Activated naive CD8-positive, alpha-beta T cell treated with anti-CD3 and anti-CD28 coated beads, Interleukin-2, amount 10 ng/mL, durations not matched to agents 7 days and 5 days (primary cell): ENCODE measurements around the gene RBPMS2. TPM values are rescaled to one million over a fixed set of nuclear protein-coding genes. Genes with fewer than 3 reads are reported as not detected.

Experiments
- ATAC-seq: fragments of 150-1000 bp; cut with Tn5 transposase; one replicate; pipeline ENCODE4 v1.10.0; 2021; ENCODE audit warnings: low read depth, moderate library complexity
- POLR2A ChIA-PET: fragments of 350-600 bp; sonication (Branson Sonifier 250); formaldehyde crosslinking; loops from one replicate; lab custom pipeline; 2021; ENCODE audit warnings: antibody characterized with exemption; lab: Charles Lee
- DNase-seq: peaks from one replicate; pipeline ENCODE4 v3.0.0; 2021
- H3K27ac Mint-ChIP-seq: one replicate; pipeline ENCODE4 v1.8.0; 2022; ENCODE audit warnings: mild to moderate bottlenecking, mixed read lengths
- H3K27me3 Mint-ChIP-seq: one replicate; pipeline ENCODE4 v1.8.0; 2022; ENCODE audit warnings: mild to moderate bottlenecking, moderate library complexity, mixed read lengths
- H3K36me3 Mint-ChIP-seq: one replicate; pipeline ENCODE4 v1.8.0; 2021; ENCODE audit warnings: mild to moderate bottlenecking, mixed read lengths
- H3K4me1 Mint-ChIP-seq: one replicate; pipeline ENCODE4 v1.8.0; 2021; ENCODE audit warnings: mixed read lengths
- H3K4me3 Mint-ChIP-seq: one replicate; pipeline ENCODE4 v1.8.0; 2022; ENCODE audit warnings: mild to moderate bottlenecking, moderate library complexity, mixed read lengths
- H3K9me3 Mint-ChIP-seq: one replicate; pipeline ENCODE4 v1.8.0; 2021; ENCODE audit warnings: mixed read lengths
- microRNA-seq: library from miRNA; unstranded; fragments of <30 nt; microRNA quantifications from one replicate; pipeline ENCODE4 v1.2.0, GENCODE V29; 2022
- total RNA-seq, 2 experiments: library from RNA; stranded (reverse); gene quantifications; one replicate each; pipeline ENCODE4 v1.2.3, GENCODE V29; 2021

Gene RBPMS2
- total RNA-seq, 2 experiments from 2014 or later, result not detected

GRCh38 chr15:64698823-64699222 is 76.6 kb downstream of the RBPMS2 start:
- no peak for ATAC-seq
- POLR2A ChIA-PET, result interaction anchor here (0.6 kb wide), 1 partner anchor 24 kb away, joined by 4 read pairs; no protein-coding TSS in a partner anchor
- no peak overlapping the region for H3K4me3 Mint-ChIP-seq
- H3K9me3 Mint-ChIP-seq, result no peaks in the 10 kb centered on the region
- H3K4me1 Mint-ChIP-seq, result peaks cover 56% of the 10 kb centered on the region
- H3K36me3 Mint-ChIP-seq, result peaks cover 24% of the 10 kb centered on the region
- no peak overlapping the region for H3K27ac Mint-ChIP-seq
- H3K27me3 Mint-ChIP-seq, result no peaks in the 10 kb centered on the region
- DNase-seq, result no peak

- Mint-ChIP-seq H3K36me3 (peaks cover 25% of the 10 kb centered on the region), H3K4me1 (peaks cover 50% of the 10 kb centered on the region), H3K27ac (no peak overlapping the region), H3K4me3 (no peak overlapping the region), H3K9me3 (no peaks in the 10 kb centered on the region), H3K27me3 (no peaks in the 10 kb centered on the region)
- ATAC-seq, result no peak
- no peak for DNase-seq
- POLR2A ChIA-PET, result interaction anchor here (0.5 to 0.6 kb wide), 3 partner anchors 9 to 484 kb away, joined by 3 to 5 read pairs (median 5); no protein-coding TSS in a partner anchor
Observed at GRCh38 chr15:64697911-64698369, 77.4 kb downstream of the RBPMS2 start.

DNA sequence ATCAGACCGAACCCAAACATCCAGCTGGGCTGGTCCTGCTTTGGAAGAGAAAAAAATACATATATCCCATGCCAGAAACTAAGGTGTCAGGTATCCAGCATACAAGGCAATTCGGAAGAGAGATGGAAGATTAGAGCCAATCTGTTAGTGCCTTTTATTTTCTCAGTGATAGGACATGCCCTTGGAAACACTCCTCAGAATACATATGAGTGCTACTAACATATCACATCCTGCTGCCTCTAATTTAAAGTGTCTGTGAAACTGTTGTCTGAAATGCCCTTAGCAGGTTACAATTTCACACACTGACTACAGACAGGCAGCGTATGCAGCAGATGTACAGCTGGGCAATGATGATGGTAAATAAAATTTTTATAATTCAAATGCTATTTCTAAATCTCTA is 78.9 kb downstream of the RBPMS2 start:
- Mint-ChIP-seq H3K36me3 (peaks cover 28% of the 10 kb centered on the region), H3K27me3 (no peaks in the 10 kb centered on the region), H3K9me3 (no peaks in the 10 kb centered on the region), H3K4me3 (no peak overlapping the region), H3K4me1 (peaks cover 41% of the 10 kb centered on the region), H3K27ac (no peak overlapping the region)
- DNase-seq, result no peak
- POLR2A ChIA-PET, result interaction anchor here (0.5 kb wide), 1 partner anchor 14 kb away, joined by 3 read pairs; no protein-coding TSS in a partner anchor
- no peak for ATAC-seq

- DNase-seq (no peak), ATAC-seq (no peak)
- H3K4me1 Mint-ChIP-seq, result peaks cover 33% of the 10 kb centered on the region
- no peaks in the 10 kb centered on the region for H3K27me3 Mint-ChIP-seq
- H3K4me3 Mint-ChIP-seq, result no peak overlapping the region
- no peak overlapping the region for H3K27ac Mint-ChIP-seq
- H3K9me3 Mint-ChIP-seq, result no peaks in the 10 kb centered on the region
- POLR2A ChIA-PET, result no interaction called here
- peaks cover 26% of the 10 kb centered on the region for H3K36me3 Mint-ChIP-seq
Observed at GRCh38 chr15:64695561-64695992, 79.8 kb downstream of the RBPMS2 start.

GRCh38 chr15:64694816-64695215 is 80.6 kb downstream of the RBPMS2 start:
- ATAC-seq, result no peak

DNA sequence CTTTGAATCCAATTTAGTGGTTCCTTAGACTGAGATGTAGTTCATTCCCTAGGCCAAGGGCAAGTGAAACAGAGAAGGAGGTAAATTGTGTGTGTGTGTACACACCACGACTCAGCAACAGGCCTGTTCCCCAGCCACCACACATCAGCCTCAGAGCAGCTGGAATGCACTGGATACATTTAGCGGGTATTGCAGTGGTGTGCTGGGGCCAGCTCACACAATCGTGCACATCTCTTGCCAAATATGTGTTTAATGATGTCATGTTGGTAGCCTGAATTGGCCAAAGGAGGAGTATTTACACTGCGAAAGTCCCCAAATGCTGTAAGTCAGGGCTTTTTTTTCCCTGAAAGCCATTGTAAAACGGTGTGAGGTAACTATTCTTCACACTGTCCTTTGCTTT is 82.3 kb downstream of the RBPMS2 start:
- H3K9me3 Mint-ChIP-seq, result no peaks in the 10 kb centered on the region
- H3K4me3 Mint-ChIP-seq, result no peak overlapping the region
- H3K36me3 Mint-ChIP-seq, result peaks cover 20% of the 10 kb centered on the region
- ATAC-seq, result no peak
- no peaks in the 10 kb centered on the region for H3K27me3 Mint-ChIP-seq
- no peak overlapping the region for H3K27ac Mint-ChIP-seq
- no peak for DNase-seq
- peaks cover 13% of the 10 kb centered on the region for H3K4me1 Mint-ChIP-seq
- POLR2A ChIA-PET, result no interaction called here

More at GRCh38 chr15:64694816-64695215, 80.6 kb downstream of the RBPMS2 start:
- Mint-ChIP-seq H3K27me3 (no peaks in the 10 kb centered on the region), H3K27ac (no peak overlapping the region), H3K9me3 (no peaks in the 10 kb centered on the region), H3K4me3 (no peak overlapping the region), H3K4me1 (peaks cover 26% of the 10 kb centered on the region), H3K36me3 (peaks cover 22% of the 10 kb centered on the region)
- POLR2A ChIA-PET, result no interaction called here
- DNase-seq, result no peak

DNA sequence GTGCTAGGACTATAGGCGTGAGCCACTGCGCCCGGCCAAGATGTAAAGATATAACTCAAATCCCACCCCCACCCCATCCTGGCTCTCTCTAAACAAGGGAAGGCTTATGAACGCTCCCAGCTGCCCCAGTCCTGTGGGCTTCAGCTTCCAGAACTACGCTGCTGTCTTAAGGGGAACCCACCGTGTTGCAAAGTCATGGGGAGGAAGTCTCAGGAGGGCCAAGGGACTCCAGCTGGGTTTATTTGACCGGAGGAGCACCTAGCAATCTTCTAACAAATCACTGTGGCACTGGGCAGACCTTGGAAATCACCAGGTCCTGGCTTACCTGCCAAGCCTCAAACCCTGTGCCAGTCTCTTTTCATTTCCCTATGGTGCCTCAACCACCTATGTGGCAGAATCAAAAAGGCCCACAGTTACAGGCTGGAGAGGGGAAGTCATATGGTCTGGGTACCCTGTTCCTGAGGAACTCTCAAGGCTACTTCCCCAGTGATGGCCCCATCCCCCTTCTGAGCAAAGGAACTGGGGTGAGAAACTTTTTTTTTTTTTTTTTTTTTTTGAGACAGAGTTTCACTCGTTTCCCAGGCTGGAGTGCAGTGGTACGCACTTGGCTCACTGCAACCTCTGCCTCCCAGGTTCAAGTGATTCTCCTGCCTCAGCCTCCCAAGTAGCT is 83.4 kb downstream of the RBPMS2 start:
- no peak for ATAC-seq
- no peaks in the 10 kb centered on the region for H3K27me3 Mint-ChIP-seq
- no peak for DNase-seq
- H3K9me3 Mint-ChIP-seq, result no peaks in the 10 kb centered on the region
- peaks cover 8% of the 10 kb centered on the region for H3K4me1 Mint-ChIP-seq
- no peak overlapping the region for H3K27ac Mint-ChIP-seq
- peaks cover 22% of the 10 kb centered on the region for H3K36me3 Mint-ChIP-seq
- no peak overlapping the region for H3K4me3 Mint-ChIP-seq
- POLR2A ChIA-PET, result interaction anchor here (0.6 to 0.7 kb wide), 4 partner anchors 15 to 1298 kb away, joined by 4 to 6 read pairs (median 5); no protein-coding TSS in a partner anchor

DNA sequence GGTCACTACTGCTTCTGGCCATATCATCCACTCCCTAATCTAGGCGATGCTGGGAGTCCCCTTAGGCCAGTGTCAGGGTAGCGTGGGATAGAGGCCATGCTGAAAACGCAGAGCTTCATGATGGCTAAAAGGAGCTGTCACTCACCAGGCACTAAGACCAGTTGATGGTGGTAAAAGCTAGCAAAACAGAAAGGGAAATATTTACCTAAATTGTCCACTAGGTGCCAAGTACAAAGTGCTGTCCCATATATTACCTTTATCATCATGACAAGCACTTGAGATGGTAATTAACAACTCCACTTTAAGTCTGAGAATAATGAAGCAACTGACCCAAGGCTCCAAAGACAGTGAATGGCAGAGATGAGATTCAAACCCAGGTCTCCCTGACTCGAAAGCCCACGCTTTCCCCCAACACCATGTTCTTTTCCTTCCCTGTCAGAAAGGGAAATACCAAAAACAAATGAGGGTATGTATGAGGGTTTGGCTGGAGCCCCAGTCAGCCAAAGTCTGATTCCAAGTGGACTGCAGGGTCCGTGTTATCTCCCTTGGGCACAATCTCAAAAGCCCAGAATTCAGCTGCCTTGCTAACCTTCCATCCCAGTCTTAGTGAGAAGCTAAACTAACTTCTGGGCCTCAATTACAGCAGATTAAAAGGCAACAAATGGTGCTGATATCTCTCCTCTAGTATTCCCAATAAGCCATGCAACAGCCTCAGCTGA is 84.7 kb downstream of the RBPMS2 start:
- no peak overlapping the region for H3K4me3 Mint-ChIP-seq
- H3K27me3 Mint-ChIP-seq, result no peaks in the 10 kb centered on the region
- H3K36me3 Mint-ChIP-seq, result peaks cover 23% of the 10 kb centered on the region
- no peak overlapping the region for H3K27ac Mint-ChIP-seq
- no peak for ATAC-seq
- no peak for DNase-seq
- no peaks in the 10 kb centered on the region for H3K9me3 Mint-ChIP-seq
- H3K4me1 Mint-ChIP-seq, result peaks cover 7% of the 10 kb centered on the region
- POLR2A ChIA-PET, result no interaction called here

DNA sequence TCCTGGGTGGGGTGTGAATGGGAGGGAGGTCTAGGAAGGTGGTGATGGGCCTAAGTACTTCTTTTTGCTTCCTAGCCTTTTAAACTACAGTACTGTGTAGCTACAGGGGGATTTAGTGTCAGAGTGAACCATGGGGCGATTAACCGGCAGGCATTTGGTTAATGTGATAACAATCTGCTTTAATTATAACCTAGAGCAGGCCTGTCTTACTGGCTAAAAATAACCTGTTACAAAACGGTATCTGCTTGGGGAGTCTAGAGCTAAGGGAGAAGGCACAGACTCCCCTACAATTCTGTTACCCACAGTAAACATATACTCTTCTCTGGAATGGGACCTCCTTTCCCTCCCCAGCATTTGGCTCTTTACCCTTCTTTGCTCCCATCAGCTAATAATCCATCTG is 85.4 kb downstream of the RBPMS2 start:
- Mint-ChIP-seq H3K27me3 (no peaks in the 10 kb centered on the region), H3K4me3 (no peak overlapping the region)

More for the DNA sequence above, 85.4 kb downstream of the RBPMS2 start:
- POLR2A ChIA-PET, result no interaction called here
- Mint-ChIP-seq H3K4me1 (peaks cover 2% of the 10 kb centered on the region), H3K36me3 (peaks cover 18% of the 10 kb centered on the region), H3K9me3 (no peaks in the 10 kb centered on the region), H3K27ac (no peak overlapping the region)
- ATAC-seq (no peak), DNase-seq (no peak)

Small RNA genes lying within 50 kb of the gene (microRNA-seq; reads per million reads assigned to microRNA genes)
- gene MIR1272, result not detected

Other genes starting within 250 kb of the RBPMS2 start
- 10 to 100 TPM; 45.8 to 49.7 TPM for gene PIF1, start 50.1 kb upstream of the RBPMS2 start, total RNA-seq
- 10 to 100 TPM; 25.4 to 25.7 TPM for gene PLEKHO2, start 66.3 kb upstream of the RBPMS2 start, total RNA-seq
- gene ANKDD1A, start 136.3 kb upstream of the RBPMS2 start, total RNA-seq, result 10 to 100 TPM; 10.9 to 12.6 TPM
- 10 to 100 TPM; 55.1 to 57.0 TPM for gene SPG21, start 214.3 kb upstream of the RBPMS2 start, total RNA-seq